ENCODE results near the gene GABRA4. TPM values are rescaled to one million over a fixed set of nuclear protein-coding genes. Genes with fewer than 3 reads are reported as not detected.

GABRA4 gene
- total RNA-seq, 1 donor = not detected

DNA sequence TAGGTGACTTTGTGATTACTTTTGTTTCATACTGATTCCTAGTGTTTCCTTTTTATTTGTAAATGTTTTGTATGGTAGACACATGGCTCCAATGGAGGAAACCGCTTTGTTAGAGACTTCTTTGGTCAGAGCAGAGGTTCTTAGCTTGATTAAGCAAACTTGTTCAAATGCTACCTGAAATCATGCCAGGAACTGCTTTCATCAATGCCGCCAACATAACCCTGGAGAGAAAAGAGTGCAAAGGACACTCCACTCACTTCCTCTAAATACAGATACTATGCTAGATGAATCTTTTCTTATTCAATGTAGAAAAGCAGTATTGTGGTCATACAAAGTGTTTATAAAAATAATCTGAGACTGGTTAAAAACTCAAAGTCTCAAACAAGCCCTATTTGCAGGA is 58.7 kb downstream of the GABRA4 start:
- TF ChIP-seq, protein P1, sequence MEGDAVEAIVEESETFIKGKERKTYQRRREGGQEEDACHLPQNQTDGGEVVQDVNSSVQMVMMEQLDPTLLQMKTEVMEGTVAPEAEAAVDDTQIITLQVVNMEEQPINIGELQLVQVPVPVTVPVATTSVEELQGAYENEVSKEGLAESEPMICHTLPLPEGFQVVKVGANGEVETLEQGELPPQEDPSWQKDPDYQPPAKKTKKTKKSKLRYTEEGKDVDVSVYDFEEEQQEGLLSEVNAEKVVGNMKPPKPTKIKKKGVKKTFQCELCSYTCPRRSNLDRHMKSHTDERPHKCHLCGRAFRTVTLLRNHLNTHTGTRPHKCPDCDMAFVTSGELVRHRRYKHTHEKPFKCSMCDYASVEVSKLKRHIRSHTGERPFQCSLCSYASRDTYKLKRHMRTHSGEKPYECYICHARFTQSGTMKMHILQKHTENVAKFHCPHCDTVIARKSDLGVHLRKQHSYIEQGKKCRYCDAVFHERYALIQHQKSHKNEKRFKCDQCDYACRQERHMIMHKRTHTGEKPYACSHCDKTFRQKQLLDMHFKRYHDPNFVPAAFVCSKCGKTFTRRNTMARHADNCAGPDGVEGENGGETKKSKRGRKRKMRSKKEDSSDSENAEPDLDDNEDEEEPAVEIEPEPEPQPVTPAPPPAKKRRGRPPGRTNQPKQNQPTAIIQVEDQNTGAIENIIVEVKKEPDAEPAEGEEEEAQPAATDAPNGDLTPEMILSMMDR (IDR thresholded peaks at IDR 0.05; ENCODE audit: insufficient read depth, low read length) = no peak
- no peak for DNase-seq (ENCODE audit: low read depth)
- H3K4me3 ChIP-seq (ENCODE audit: low read depth, low read length) = no peak overlapping the region

DNA sequence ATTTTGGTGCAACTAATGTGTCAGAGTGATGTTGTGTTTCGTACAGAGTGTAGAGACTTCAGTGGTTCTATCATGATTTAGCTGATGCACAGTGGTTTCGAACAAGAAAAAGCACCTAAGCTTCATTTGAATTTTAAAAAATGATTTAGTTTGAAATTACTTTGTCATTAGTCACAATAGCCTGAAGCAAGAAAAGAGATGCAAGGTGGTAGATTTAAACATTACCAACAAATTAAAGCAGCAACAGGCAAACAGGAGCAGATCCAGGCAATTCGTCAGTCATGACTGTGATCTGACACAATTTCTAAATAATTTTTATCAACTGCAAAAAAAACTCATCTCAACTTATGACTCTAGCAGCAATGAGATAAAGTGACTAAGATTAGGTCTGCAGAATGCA is 59.7 kb downstream of the GABRA4 start:
- TF ChIP-seq, protein P1 (IDR thresholded peaks at IDR 0.05; ENCODE audit: insufficient read depth, low read length) = no peak
- DNase-seq (ENCODE audit: low read depth) = no peak
- no peak overlapping the region for H3K4me3 ChIP-seq (ENCODE audit: low read depth, low read length)

DNA sequence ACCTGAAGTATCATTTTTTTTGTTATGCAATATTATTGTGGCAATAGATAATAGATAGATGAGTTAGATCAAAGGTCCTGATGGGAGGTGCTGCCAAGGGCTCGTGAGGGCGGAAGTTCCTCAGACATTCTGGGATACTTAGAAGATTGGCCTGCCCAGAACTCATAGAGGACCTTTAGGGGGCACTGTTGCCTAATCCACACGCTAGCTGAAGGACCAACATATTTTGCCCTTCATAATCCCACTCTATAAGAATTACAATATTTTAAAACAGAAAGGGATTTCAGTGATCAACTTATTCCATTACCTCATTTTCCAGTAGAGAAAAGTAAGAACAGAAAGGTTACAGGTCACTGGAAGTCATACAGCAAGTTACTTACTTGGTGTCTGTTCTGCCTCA is 61.4 kb downstream of the GABRA4 start:
- peak; percentile 70 for DNase-seq (ENCODE audit: low read depth)

DNA sequence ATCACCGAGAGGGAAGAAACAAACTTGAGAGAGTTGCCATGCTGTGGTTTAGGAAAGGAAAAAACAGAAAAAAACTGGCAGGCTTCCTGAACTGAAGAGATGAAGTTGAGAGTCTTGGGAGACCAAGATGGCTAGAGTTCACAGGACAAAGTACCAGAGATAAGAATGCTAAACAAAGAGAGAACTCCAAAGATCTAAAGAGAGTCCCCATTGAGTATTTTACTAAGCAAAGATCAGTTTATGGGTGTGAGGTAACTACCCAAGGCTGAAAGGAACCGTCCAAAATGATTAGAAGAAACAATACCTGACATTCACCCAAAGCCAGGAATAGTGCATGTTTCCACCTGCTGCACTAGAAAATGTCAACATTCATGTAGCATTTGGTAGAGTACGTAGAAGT is 62.5 kb downstream of the GABRA4 start:
- no peak for DNase-seq (ENCODE audit: low read depth)
- no peak overlapping the region for H3K4me3 ChIP-seq (ENCODE audit: low read depth, low read length)
- TF ChIP-seq, protein P1 (IDR thresholded peaks at IDR 0.05; ENCODE audit: insufficient read depth, low read length) = no peak

More for the DNA sequence above, 61.4 kb downstream of the GABRA4 start:
- no peak overlapping the region for H3K4me3 ChIP-seq (ENCODE audit: low read depth, low read length)
- TF ChIP-seq, protein P1 (IDR thresholded peaks at IDR 0.05; ENCODE audit: insufficient read depth, low read length) = peak; percentile 81

DNA sequence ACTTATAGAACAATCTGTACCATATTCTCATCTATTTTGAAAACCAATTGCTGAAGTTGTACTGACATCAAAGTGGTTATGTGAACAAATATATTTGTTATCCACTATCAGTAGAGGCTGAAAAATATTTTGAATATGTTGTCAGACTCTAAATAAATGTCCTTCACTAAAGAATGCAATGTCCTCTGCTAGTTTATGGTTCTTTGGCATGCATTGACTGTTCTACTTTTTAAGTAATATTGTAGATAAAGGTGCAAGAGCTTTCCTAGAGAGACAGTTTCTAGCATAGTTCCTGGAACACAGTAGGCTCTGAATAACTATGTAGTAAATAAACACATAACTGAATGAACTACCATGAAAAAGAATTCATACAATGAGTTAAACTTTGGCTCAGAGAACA is 66.2 kb downstream of the GABRA4 start:
- TF ChIP-seq, protein P1 (IDR thresholded peaks at IDR 0.05; ENCODE audit: insufficient read depth, low read length) = no peak
- no peak for DNase-seq (ENCODE audit: low read depth)

DNA sequence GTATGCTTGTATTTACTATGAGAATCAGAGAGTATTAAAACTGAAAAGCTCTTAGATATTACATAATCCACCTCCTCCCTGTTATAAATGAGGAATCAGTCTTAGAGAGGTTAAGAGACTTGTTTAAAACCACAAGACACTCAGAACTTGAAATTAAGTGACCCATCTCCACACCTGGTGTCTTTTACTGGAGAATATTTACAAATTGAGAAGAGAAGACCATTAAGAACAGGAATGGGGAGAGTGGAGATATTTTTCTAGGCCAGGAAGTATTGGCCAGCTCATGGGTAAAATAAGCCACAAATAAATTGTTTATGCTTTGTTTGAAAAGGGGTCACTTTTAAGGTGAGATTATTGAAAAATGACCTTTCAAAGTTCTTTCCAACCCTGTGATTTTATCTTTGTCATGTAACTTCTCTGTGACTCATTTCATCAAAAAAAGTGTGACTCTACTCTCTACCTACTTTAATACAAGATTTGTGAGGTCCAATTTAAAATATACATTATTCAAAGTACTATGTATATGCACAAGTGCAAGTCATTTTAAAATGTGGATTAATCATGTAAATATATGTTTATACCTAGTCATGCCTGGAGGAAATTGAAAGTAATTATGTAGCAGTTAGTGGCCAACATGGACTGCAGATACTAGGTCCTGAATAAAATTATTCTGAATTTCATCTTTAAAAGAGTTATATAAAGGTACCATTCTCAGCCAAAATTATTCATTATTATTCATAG is 68.4 kb downstream of the GABRA4 start:
- no peak for DNase-seq (ENCODE audit: low read depth)
- no peak overlapping the region for H3K4me3 ChIP-seq (ENCODE audit: low read depth, low read length)
- TF ChIP-seq, protein P1 (IDR thresholded peaks at IDR 0.05; ENCODE audit: insufficient read depth, low read length) = no peak

More for the DNA sequence above, 66.2 kb downstream of the GABRA4 start:
- no peak overlapping the region for H3K4me3 ChIP-seq (ENCODE audit: low read depth, low read length)

DNA sequence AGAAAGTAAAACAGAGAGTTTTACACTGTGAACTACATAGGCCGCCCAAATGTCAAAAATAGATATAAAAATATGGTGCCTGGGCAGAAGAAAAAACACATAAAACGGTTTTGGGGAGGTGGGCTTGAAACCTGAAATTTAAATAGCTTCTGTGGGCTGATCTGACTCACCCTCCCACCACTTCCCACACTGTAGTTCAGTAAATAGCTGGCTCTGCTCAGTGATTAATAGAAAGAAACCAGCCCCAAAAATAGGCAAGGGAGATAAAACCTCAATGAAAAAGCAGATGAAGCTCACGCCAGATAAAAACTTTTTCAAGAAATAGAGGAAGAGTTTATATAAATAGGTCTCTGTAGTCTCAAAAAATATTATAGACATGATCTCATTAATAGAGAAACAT is 71.2 kb downstream of the GABRA4 start:
- no peak for DNase-seq (ENCODE audit: low read depth)
- H3K4me3 ChIP-seq (ENCODE audit: low read depth, low read length) = no peak overlapping the region
- TF ChIP-seq, protein P1 (IDR thresholded peaks at IDR 0.05; ENCODE audit: insufficient read depth, low read length) = no peak
